Loucy (cell line): ENCODE measurements around the gene KIAA1210.

Experiments
- H2AFZ ChIP-seq: fragments of 200-600 bp; sonication (generic); 2 replicates; pipeline ENCODE4 v1.6.0; 2016; ENCODE audit warnings: antibody characterized with exemption, mild to moderate bottlenecking, low read length, moderate library complexity
- H3F3A ChIP-seq: fragments of 200-600 bp; 2 replicates; pipeline ENCODE4 v1.6.0; 2016; ENCODE audit warnings: antibody characterized with exemption, low read depth, mild to moderate bottlenecking
- H3K27me3 ChIP-seq: fragments of 200-600 bp; sonication (generic); 2 replicates; pipeline ENCODE4 v1.6.1; 2014; ENCODE audit warnings: low read length, mild to moderate bottlenecking; ENCODE audit not compliant: insufficient read depth, poor library complexity, severe bottlenecking
- H3K36me3 ChIP-seq: fragments of 200-600 bp; sonication (generic); 2 replicates; pipeline ENCODE4 v1.6.1; 2016; ENCODE audit warnings: low read length; ENCODE audit not compliant: insufficient read depth
- H3K4me1 ChIP-seq: fragments of 200-600 bp; sonication (generic); 2 replicates; pipeline ENCODE4 v1.5.1; 2014; ENCODE audit warnings: low read length, mild to moderate bottlenecking; ENCODE audit not compliant: insufficient read depth, poor library complexity, severe bottlenecking
- H3K4me2 ChIP-seq: fragments of 200-600 bp; sonication (generic); 2 replicates; pipeline ENCODE4 v1.6.0; 2014; ENCODE audit warnings: antibody characterized with exemption, low read length, low read depth, mild to moderate bottlenecking; ENCODE audit not compliant: poor library complexity, severe bottlenecking
- H3K4me3 ChIP-seq: fragments of 200-600 bp; sonication (generic); 2 replicates; pipeline ENCODE4 v1.5.1; 2014; ENCODE audit warnings: low read length, mild to moderate bottlenecking, mixed read lengths; ENCODE audit not compliant: poor library complexity, severe bottlenecking
- H3K79me2 ChIP-seq: fragments of 200-600 bp; sonication (generic); 2 replicates; pipeline ENCODE4 v1.6.1; 2014; ENCODE audit warnings: low read length; ENCODE audit not compliant: insufficient read depth
- H3K9ac ChIP-seq: fragments of 200-600 bp; sonication (generic); 2 replicates; pipeline ENCODE4 v1.6.0; 2014; ENCODE audit warnings: mild to moderate bottlenecking, low read depth, low read length, moderate library complexity; ENCODE audit not compliant: poor library complexity, severe bottlenecking
- H3K9me2 ChIP-seq: fragments of 200-600 bp; sonication (generic); replicated peaks from 2 replicates; pipeline ENCODE4 v1.6.1; 2016; ENCODE audit warnings: low read depth, low read length, mixed read lengths
- H3K9me3 ChIP-seq: fragments of 200-600 bp; sonication (generic); 2 replicates; pipeline ENCODE4 v1.6.1; 2014; ENCODE audit warnings: mild to moderate bottlenecking, antibody characterized with exemption, low read length, low read depth; ENCODE audit not compliant: insufficient read depth
- H4K20me1 ChIP-seq: fragments of 200-600 bp; sonication (generic); 2 replicates; pipeline ENCODE4 v1.6.0; 2014; ENCODE audit warnings: antibody characterized with exemption, low read length, mild to moderate bottlenecking; ENCODE audit not compliant: insufficient read depth, poor library complexity, severe bottlenecking
- EZH2phosphoT487 ChIP-seq: fragments of 200-600 bp; IDR thresholded peaks from 2 replicates; pipeline ENCODE4 v1.6.1; 2018; ENCODE audit warnings: antibody characterized with exemption, mild to moderate bottlenecking, moderate library complexity, borderline replicate concordance
- TF ChIP-seq, protein P1 (sequence below): fragments of 200-600 bp; sonication (generic); conservative IDR thresholded peaks from 2 replicates; pipeline ENCODE4 v1.5.1; 2014; ENCODE audit warnings: mild to moderate bottlenecking, antibody characterized with exemption, low read length

Gene KIAA1210

DNA sequence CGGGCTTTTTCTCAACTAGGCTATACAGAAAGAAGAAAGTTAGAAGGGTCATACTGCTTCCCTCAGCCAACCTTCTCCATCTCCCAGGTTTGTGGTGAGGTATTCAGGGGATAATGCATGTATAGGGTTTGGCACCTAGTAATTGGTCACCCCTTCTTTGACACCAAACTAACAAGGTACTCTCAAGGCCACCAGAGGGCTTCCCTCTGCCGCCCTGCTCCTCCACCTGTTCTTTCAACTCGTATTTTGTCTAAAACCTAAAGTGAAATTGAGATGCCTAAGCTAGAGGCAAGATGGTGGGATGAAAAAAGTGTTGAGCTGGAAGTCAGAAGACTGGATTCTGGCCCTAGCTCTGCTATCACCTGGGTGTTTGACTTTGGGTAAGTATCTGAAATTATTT, 32.8 kb downstream of the KIAA1210 start:
- Histone ChIP-seq H3K9ac (no peak overlapping the region), H3K4me3 (no peak overlapping the region), H3K9me2 (no peaks in the 10 kb centered on the region), H3K4me1 (no peaks in the 10 kb centered on the region), H3K27me3 (no peaks in the 10 kb centered on the region), H3F3A (no peaks in the 10 kb centered on the region), H3K79me2 (no peaks in the 10 kb centered on the region), H3K9me3 (no peaks in the 10 kb centered on the region), H3K36me3 (no peaks in the 10 kb centered on the region), H2AFZ (no peak overlapping the region), H3K4me2 (no peak overlapping the region), H4K20me1 (no peaks in the 10 kb centered on the region)
- TF ChIP-seq, protein P1, sequence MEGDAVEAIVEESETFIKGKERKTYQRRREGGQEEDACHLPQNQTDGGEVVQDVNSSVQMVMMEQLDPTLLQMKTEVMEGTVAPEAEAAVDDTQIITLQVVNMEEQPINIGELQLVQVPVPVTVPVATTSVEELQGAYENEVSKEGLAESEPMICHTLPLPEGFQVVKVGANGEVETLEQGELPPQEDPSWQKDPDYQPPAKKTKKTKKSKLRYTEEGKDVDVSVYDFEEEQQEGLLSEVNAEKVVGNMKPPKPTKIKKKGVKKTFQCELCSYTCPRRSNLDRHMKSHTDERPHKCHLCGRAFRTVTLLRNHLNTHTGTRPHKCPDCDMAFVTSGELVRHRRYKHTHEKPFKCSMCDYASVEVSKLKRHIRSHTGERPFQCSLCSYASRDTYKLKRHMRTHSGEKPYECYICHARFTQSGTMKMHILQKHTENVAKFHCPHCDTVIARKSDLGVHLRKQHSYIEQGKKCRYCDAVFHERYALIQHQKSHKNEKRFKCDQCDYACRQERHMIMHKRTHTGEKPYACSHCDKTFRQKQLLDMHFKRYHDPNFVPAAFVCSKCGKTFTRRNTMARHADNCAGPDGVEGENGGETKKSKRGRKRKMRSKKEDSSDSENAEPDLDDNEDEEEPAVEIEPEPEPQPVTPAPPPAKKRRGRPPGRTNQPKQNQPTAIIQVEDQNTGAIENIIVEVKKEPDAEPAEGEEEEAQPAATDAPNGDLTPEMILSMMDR, result no peak
- TF ChIP-seq EZH2phosphoT487, result no peak

DNA sequence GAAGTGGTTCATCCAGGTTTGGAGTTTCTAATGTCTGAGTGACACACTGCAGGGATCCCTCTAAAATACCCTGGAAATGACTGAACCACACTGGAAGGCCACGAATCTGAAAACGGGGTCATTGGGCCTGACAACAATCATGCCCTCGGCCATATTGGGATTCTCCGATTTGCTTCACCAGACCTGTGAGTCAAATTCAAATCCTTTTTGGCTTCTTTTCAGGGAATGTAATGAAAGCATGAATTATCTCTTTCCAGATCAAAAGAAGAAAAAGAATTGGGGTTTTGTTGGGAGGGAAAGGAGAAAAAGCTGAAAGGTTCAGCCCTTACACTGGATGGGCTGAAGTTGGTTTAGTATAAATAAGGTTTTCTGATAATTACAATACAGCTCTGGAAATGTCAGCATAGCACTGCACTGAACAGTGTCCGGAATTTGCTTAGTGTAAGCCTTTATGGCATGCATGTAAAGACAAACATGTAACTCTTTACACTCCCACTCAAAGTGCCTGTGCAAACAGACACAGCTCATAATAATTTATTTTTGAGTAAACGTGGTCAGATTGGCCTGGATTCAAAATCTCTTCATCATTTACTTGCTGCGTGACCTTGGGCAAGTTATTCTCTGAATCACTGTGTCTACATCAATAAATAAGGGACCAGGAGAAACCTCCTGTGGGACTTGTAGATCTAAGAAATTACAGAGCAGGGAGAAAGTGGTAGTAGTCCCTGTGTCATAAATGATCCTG, 33.4 kb downstream of the KIAA1210 start:
- no peaks in the 10 kb centered on the region for H3K79me2 ChIP-seq
- no peaks in the 10 kb centered on the region for H3K9me2 ChIP-seq
- H4K20me1 ChIP-seq, result no peaks in the 10 kb centered on the region
- H3F3A ChIP-seq, result no peaks in the 10 kb centered on the region
- no peaks in the 10 kb centered on the region for H3K4me1 ChIP-seq
- no peaks in the 10 kb centered on the region for H3K9me3 ChIP-seq
- TF ChIP-seq, protein P1, result no peak
- TF ChIP-seq EZH2phosphoT487, result no peak
- no peak overlapping the region for H3K4me2 ChIP-seq
- no peak overlapping the region for H2AFZ ChIP-seq
- H3K36me3 ChIP-seq, result no peaks in the 10 kb centered on the region
- H3K27me3 ChIP-seq, result no peaks in the 10 kb centered on the region
- H3K4me3 ChIP-seq, result no peak overlapping the region
- H3K9ac ChIP-seq, result no peak overlapping the region

DNA sequence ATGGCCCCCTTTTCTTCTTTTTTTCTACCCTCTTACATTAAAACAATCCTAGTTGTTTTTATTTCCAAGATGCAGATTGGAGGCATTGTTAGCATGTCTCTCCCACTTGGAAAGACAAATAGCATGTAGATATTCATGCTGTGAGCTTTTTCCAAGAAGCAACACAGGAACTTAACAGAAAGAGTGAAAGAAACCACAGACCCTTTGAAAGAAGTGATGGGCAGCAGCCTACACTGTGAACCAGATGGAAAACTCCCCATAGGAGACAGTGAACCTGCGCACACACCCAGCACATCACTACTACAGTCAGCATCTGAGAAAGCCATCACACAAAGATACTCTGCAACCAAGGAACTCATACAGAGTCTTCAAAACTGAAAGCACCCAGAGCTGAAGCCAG, 37.0 kb downstream of the KIAA1210 start:
- no peaks in the 10 kb centered on the region for H3F3A ChIP-seq
- H3K27me3 ChIP-seq, result no peaks in the 10 kb centered on the region
- H3K36me3 ChIP-seq, result no peaks in the 10 kb centered on the region
- no peak overlapping the region for H3K4me2 ChIP-seq
- H3K4me1 ChIP-seq, result no peaks in the 10 kb centered on the region
- no peak overlapping the region for H2AFZ ChIP-seq
- H3K79me2 ChIP-seq, result no peaks in the 10 kb centered on the region
- H3K4me3 ChIP-seq, result no peak overlapping the region
- no peaks in the 10 kb centered on the region for H3K9me3 ChIP-seq
- H3K9ac ChIP-seq, result no peak overlapping the region
- no peaks in the 10 kb centered on the region for H4K20me1 ChIP-seq
- TF ChIP-seq EZH2phosphoT487, result no peak
- TF ChIP-seq, protein P1, result no peak
- no peaks in the 10 kb centered on the region for H3K9me2 ChIP-seq
